ENCODE data around the gene FBXL7. TPM values are rescaled to one million over a fixed set of nuclear protein-coding genes. Genes with fewer than 3 reads are reported as not detected.

The FBXL7 gene
- total and polyA plus RNA-seq, 2 donors (not counting 1 experiment from before 2014, with no cell fraction given) = 6.4 to 12.9 TPM

GRCh38 chr5:15526413-15526812, 26.4 kb downstream of the FBXL7 start:
- H3K79me2 ChIP-seq (ENCODE audit: control insufficient read depth, insufficient read depth, low read length) = no peaks in the 10 kb centered on the region
- no peak for DNase-seq (ENCODE audit: low read depth in 2 of 2)
- H4K20me1 ChIP-seq (ENCODE audit: control insufficient read depth, extremely low read depth, insufficient read depth, low read length) = no peaks in the 10 kb centered on the region
- H3K4me1 ChIP-seq (ENCODE audit: control insufficient read depth, extremely low read depth, insufficient read depth, low read length) = no peaks in the 10 kb centered on the region
- no peak overlapping the region for H3K9ac ChIP-seq (ENCODE audit: insufficient read depth, low read length)
- no peaks in the 10 kb centered on the region for H3K36me3 ChIP-seq (ENCODE audit: control insufficient read depth, insufficient read depth, low read length)
- H3K4me2 ChIP-seq (ENCODE audit: extremely low read depth, insufficient read depth, low read length) = no peak overlapping the region
- no peaks in the 10 kb centered on the region for H3K9me3 ChIP-seq (ENCODE audit: control insufficient read depth, insufficient read depth, low read depth, low read length)
- no peaks in the 10 kb centered on the region for H3K27me3 ChIP-seq (ENCODE audit: control insufficient read depth, insufficient read depth, low read length)
- H3K4me3 ChIP-seq (replicated peaks in 1 of 4; ENCODE audit: control extremely low read depth in 1 of 4, insufficient read depth in 1 of 4, low read depth in 3 of 4, low read length in 4 of 4) = no peak overlapping the region
- H2AFZ ChIP-seq (ENCODE audit: low read length) = no peak overlapping the region
- H3K27ac ChIP-seq (ENCODE audit: insufficient read depth, low read length) = no peak overlapping the region
- TF ChIP-seq EZH2 (IDR thresholded peaks at IDR 0.05; ENCODE audit: low read length, missing control alignments) (no peak), CTCF (conservative IDR thresholded peaks at IDR 0.05 in 1 of 2, IDR thresholded peaks at IDR 0.05 in 1 of 2; ENCODE audit: low read depth in 1 of 2, low read length in 2 of 2) (no peak)

GRCh38 chr5:15528476-15528875, 28.5 kb downstream of the FBXL7 start:
- Histone ChIP-seq H3K4me1 (ENCODE audit: control insufficient read depth, extremely low read depth, insufficient read depth, low read length) (peaks cover 4% of the 10 kb centered on the region), H3K27ac (ENCODE audit: insufficient read depth, low read length) (no peak overlapping the region), H4K20me1 (ENCODE audit: control insufficient read depth, extremely low read depth, insufficient read depth, low read length) (no peaks in the 10 kb centered on the region), H3K36me3 (ENCODE audit: control insufficient read depth, insufficient read depth, low read length) (no peaks in the 10 kb centered on the region), H3K4me3 (replicated peaks in 1 of 4; ENCODE audit: control extremely low read depth in 1 of 4, insufficient read depth in 1 of 4, low read depth in 3 of 4, low read length in 4 of 4) (no peak overlapping the region), H3K27me3 (ENCODE audit: control insufficient read depth, insufficient read depth, low read length) (no peaks in the 10 kb centered on the region), H3K4me2 (ENCODE audit: extremely low read depth, insufficient read depth, low read length) (no peak overlapping the region), H3K79me2 (ENCODE audit: control insufficient read depth, insufficient read depth, low read length) (no peaks in the 10 kb centered on the region), H2AFZ (ENCODE audit: low read length) (no peak overlapping the region), H3K9me3 (ENCODE audit: control insufficient read depth, insufficient read depth, low read depth, low read length) (no peaks in the 10 kb centered on the region), H3K9ac (ENCODE audit: insufficient read depth, low read length) (no peak overlapping the region)
- DNase-seq (ENCODE audit: low read depth in 2 of 2) = no peak
- TF ChIP-seq EZH2 (IDR thresholded peaks at IDR 0.05; ENCODE audit: low read length, missing control alignments) = no peak
- TF ChIP-seq CTCF (conservative IDR thresholded peaks at IDR 0.05 in 1 of 2, IDR thresholded peaks at IDR 0.05 in 1 of 2; ENCODE audit: low read depth in 1 of 2, low read length in 2 of 2) = no peak

- Histone ChIP-seq H3K4me1 (ENCODE audit: control insufficient read depth, extremely low read depth, insufficient read depth, low read length) (peaks cover 6% of the 10 kb centered on the region), H3K4me3 (replicated peaks in 1 of 4; ENCODE audit: control extremely low read depth in 1 of 4, insufficient read depth in 1 of 4, low read depth in 3 of 4, low read length in 4 of 4) (no peak overlapping the region), H3K9me3 (ENCODE audit: control insufficient read depth, insufficient read depth, low read depth, low read length) (no peaks in the 10 kb centered on the region), H3K79me2 (ENCODE audit: control insufficient read depth, insufficient read depth, low read length) (no peaks in the 10 kb centered on the region), H3K27ac (ENCODE audit: insufficient read depth, low read length) (no peak overlapping the region), H3K9ac (ENCODE audit: insufficient read depth, low read length) (no peak overlapping the region), H3K4me2 (ENCODE audit: extremely low read depth, insufficient read depth, low read length) (no peak overlapping the region), H4K20me1 (ENCODE audit: control insufficient read depth, extremely low read depth, insufficient read depth, low read length) (no peaks in the 10 kb centered on the region), H3K36me3 (ENCODE audit: control insufficient read depth, insufficient read depth, low read length) (no peaks in the 10 kb centered on the region), H2AFZ (ENCODE audit: low read length) (no peak overlapping the region), H3K27me3 (ENCODE audit: control insufficient read depth, insufficient read depth, low read length) (no peaks in the 10 kb centered on the region)
- no peak for TF ChIP-seq CTCF (conservative IDR thresholded peaks at IDR 0.05 in 1 of 2, IDR thresholded peaks at IDR 0.05 in 1 of 2; ENCODE audit: low read depth in 1 of 2, low read length in 2 of 2)
- TF ChIP-seq EZH2 (IDR thresholded peaks at IDR 0.05; ENCODE audit: low read length, missing control alignments) = no peak
- no peak for DNase-seq (ENCODE audit: low read depth in 2 of 2)
These were observed 29.0 kb downstream of the FBXL7 start for GRCh38 chr5:15529013-15529412.

Measured in fibroblast of lung (primary cell).